OCI-LY1 (cell line): Measurements from ENCODE around the gene FEM1C.

Experiments
- H2AFZ ChIP-seq: fragments of 200-600 bp; sonication (generic), shearing (Covaris generic); 2 replicates; pipeline ENCODE4 v1.6.0; 2014; ENCODE audit warnings: antibody characterized with exemption, mild to moderate bottlenecking, low read length
- H3F3A ChIP-seq: fragments of 200-600 bp; sonication (generic), shearing (Covaris generic); 2 replicates; pipeline ENCODE4 v1.6.0; 2014; ENCODE audit warnings: mild to moderate bottlenecking, antibody characterized with exemption, low read length, moderate library complexity; ENCODE audit not compliant: insufficient read depth
- H3K27ac ChIP-seq: fragments of 200-600 bp; sonication (generic); 2 replicates; pipeline ENCODE4 v1.5.1; 2014; ENCODE audit warnings: low read length, mixed run types, mild to moderate bottlenecking, low read depth; ENCODE audit not compliant: poor library complexity, severe bottlenecking
- H3K27me3 ChIP-seq: fragments of 200-600 bp; sonication (generic); 2 replicates; pipeline ENCODE4 v1.6.0; 2014; ENCODE audit warnings: antibody characterized with exemption, mild to moderate bottlenecking, low read length, moderate library complexity; ENCODE audit not compliant: insufficient read depth
- H3K36me3 ChIP-seq: fragments of 200-600 bp; sonication (generic); 2 replicates; pipeline ENCODE4 v1.6.1; 2014; ENCODE audit warnings: mild to moderate bottlenecking, antibody characterized with exemption, low read length, moderate library complexity, mixed read lengths; ENCODE audit not compliant: insufficient read depth
- H3K4me1 ChIP-seq: fragments of 200-600 bp; sonication (generic); 2 replicates; pipeline ENCODE4 v1.5.1; 2014; ENCODE audit warnings: mild to moderate bottlenecking, low read length, moderate library complexity; ENCODE audit not compliant: insufficient read depth, severe bottlenecking
- H3K4me2 ChIP-seq: fragments of 200-600 bp; sonication (generic), shearing (Covaris generic); 2 replicates; pipeline ENCODE4 v1.6.1; 2014; ENCODE audit warnings: low read length
- H3K4me3 ChIP-seq: fragments of 200-600 bp; sonication (generic); 2 replicates; pipeline ENCODE4 v1.5.1; 2014; ENCODE audit warnings: low read length, low read depth, mild to moderate bottlenecking, mixed read lengths; ENCODE audit not compliant: poor library complexity, severe bottlenecking
- H3K79me2 ChIP-seq: fragments of 200-600 bp; shearing (Covaris generic); 2 replicates; pipeline ENCODE4 v1.6.1; 2016; ENCODE audit warnings: mixed run types, low read length, mixed read lengths; ENCODE audit not compliant: insufficient read depth
- H3K9ac ChIP-seq: fragments of 200-600 bp; sonication (generic), shearing (Covaris generic); 2 replicates; pipeline ENCODE4 v1.6.1; 2014; ENCODE audit warnings: mild to moderate bottlenecking, low read length, mixed read lengths
- H3K9me2 ChIP-seq: fragments of 200-600 bp; sonication (generic), shearing (Covaris generic); 2 replicates; pipeline ENCODE4 v1.6.1; 2014; ENCODE audit warnings: low read depth, mild to moderate bottlenecking, low read length, mixed read lengths
- H3K9me3 ChIP-seq: fragments of 200-600 bp; shearing (Covaris generic); 2 replicates; pipeline ENCODE4 v1.6.1; 2014; ENCODE audit warnings: low read length, mixed read lengths
- H4K20me1 ChIP-seq: fragments of 200-600 bp; sonication (generic), shearing (Covaris generic); 2 replicates; pipeline ENCODE4 v1.6.0; 2016; ENCODE audit warnings: mild to moderate bottlenecking, low read length; ENCODE audit not compliant: insufficient read depth
- CTCF ChIP-seq: fragments of 200-600 bp; sonication (generic), shearing (Covaris generic); IDR thresholded peaks from 2 replicates; pipeline ENCODE4 v1.5.1; 2017; ENCODE audit warnings: mild to moderate bottlenecking, antibody characterized with exemption, low read length, moderate library complexity, mixed read lengths
- EZH2 ChIP-seq: fragments of 200-600 bp; sonication (generic), shearing (Covaris generic); IDR thresholded peaks from 2 replicates; pipeline ENCODE4 v1.8.0; 2017; ENCODE audit warnings: borderline replicate concordance, mixed run types, mild to moderate bottlenecking, antibody characterized with exemption, low read length, moderate library complexity, mixed read lengths

FEM1C gene

DNA sequence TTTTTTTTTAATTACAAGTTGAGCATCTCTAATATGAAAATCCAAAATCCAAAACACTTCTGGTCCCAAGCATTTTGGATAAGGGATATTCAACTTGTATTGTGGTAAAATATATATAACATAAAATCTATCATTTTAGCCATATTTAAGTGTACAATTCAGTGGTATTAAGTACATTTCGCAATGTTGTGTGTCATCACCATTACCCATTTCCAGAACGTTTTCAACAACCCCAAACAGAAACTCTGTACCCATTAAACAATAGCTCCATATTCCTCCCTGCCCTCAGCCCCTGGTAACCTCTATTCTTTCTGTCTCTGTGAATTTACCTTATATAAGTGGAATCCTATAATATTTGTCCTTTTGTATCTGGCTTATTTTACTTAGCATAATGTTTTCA is 32.8 kb upstream of the FEM1C start:
- Histone ChIP-seq H4K20me1 (no peaks in the 10 kb centered on the region), H3K9ac (no peak overlapping the region), H3K4me1 (no peaks in the 10 kb centered on the region), H3K27ac (no peak overlapping the region), H2AFZ (no peak overlapping the region), H3K4me2 (no peak overlapping the region), H3K4me3 (no peak overlapping the region), H3K27me3 (no peaks in the 10 kb centered on the region), H3F3A (no peaks in the 10 kb centered on the region), H3K79me2 (no peaks in the 10 kb centered on the region), H3K36me3 (no peaks in the 10 kb centered on the region), H3K9me2 (no peaks in the 10 kb centered on the region), H3K9me3 (no peaks in the 10 kb centered on the region)
- TF ChIP-seq CTCF: no peak
- TF ChIP-seq EZH2: no peak

DNA sequence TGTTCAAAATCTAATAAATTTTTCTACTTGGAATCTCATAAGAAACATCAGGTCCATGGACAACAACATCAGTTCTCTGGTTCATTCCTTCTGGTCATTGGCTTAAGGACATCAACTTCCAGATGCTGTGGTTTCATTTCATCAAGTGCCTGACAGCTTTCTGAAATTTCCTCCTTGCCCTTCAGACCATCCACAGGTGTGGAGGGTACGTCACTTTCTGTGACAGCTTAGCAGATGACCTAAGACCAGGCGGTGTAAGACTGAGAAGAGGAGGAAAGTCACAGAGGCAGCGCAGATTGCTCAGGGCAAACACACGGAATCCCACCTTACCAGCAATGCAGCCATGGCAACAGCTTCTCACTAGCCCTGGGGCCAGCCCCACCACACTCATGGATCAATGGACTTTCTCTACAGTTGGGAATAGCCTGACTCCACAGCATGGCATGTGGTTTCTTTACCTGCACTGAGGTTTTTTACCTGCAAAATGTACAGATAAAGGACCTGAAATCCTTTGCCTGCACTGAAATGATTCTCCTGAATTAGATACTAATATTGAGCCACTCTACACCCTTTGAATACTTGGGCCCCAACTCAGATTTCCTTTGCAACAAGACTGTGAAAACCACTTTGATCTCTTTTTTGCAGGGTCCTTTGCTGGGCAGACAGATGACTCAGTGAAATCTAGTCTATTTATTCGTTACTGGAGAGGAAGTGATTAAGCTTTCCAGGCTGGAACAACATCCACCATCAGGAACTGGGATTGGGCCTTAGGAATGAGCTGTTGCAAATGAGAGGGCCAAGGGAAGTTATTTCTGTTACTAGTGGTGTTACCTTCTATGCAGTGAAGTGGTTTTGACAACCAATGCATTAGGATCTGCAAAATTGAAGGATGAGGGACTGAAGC is 30.8 kb upstream of the FEM1C start:
- H3K9me2 ChIP-seq: no peaks in the 10 kb centered on the region
- no peaks in the 10 kb centered on the region for H3K4me1 ChIP-seq
- H3K27ac ChIP-seq: no peak overlapping the region
- no peak overlapping the region for H3K4me3 ChIP-seq
- H3K36me3 ChIP-seq: no peaks in the 10 kb centered on the region
- no peaks in the 10 kb centered on the region for H3K27me3 ChIP-seq
- no peak overlapping the region for H3K9ac ChIP-seq
- no peak overlapping the region for H3K4me2 ChIP-seq
- no peaks in the 10 kb centered on the region for H3K79me2 ChIP-seq
- no peaks in the 10 kb centered on the region for H4K20me1 ChIP-seq
- no peak for TF ChIP-seq CTCF
- TF ChIP-seq EZH2: no peak
- H2AFZ ChIP-seq: no peak overlapping the region
- H3F3A ChIP-seq: no peaks in the 10 kb centered on the region
- H3K9me3 ChIP-seq: no peaks in the 10 kb centered on the region

- TF ChIP-seq EZH2 (no peak), CTCF (no peak)
- Histone ChIP-seq H2AFZ (no peak overlapping the region), H3K9me3 (no peaks in the 10 kb centered on the region), H3K9ac (no peak overlapping the region), H3K36me3 (no peaks in the 10 kb centered on the region), H3K27ac (no peak overlapping the region), H3K27me3 (no peaks in the 10 kb centered on the region), H3K4me1 (no peaks in the 10 kb centered on the region), H3K4me3 (no peak overlapping the region), H3K9me2 (no peaks in the 10 kb centered on the region), H3F3A (no peaks in the 10 kb centered on the region), H4K20me1 (no peaks in the 10 kb centered on the region), H3K79me2 (no peaks in the 10 kb centered on the region), H3K4me2 (no peak overlapping the region)
These were observed 28.6 kb upstream of the FEM1C start for GRCh38 chr5:115573133-115573532.
